ENCODE results near the gene CCDC88C.

Gene CCDC88C

GRCh38 chr14:91263329-91263728 lies 154.3 kb downstream of the CCDC88C start:
- Histone ChIP-seq H3K79me2 (ENCODE audit: insufficient read depth, low read length) (no peaks in the 10 kb centered on the region), H2AFZ (ENCODE audit: low read depth, low read length) (no peak overlapping the region), H3K27me3 (ENCODE audit: insufficient read depth, low read length, poor library complexity) (no peaks in the 10 kb centered on the region), H4K20me1 (ENCODE audit: insufficient read depth, low read length) (no peaks in the 10 kb centered on the region), H3K27ac (ENCODE audit: low read length) (no peak overlapping the region), H3K4me1 (ENCODE audit: insufficient read depth, low read length) (peaks cover 9% of the 10 kb centered on the region), H3K36me3 (ENCODE audit: insufficient read depth, low read length) (no peaks in the 10 kb centered on the region), H3K4me3 (ENCODE audit: low read depth in 1 of 2, low read length in 2 of 2) (no peak overlapping the region), H3K9ac (ENCODE audit: low read depth, low read length) (no peak overlapping the region), H3K4me2 (ENCODE audit: insufficient read depth, low read length) (no peak overlapping the region), H3K9me3 (ENCODE audit: insufficient read depth, low read length, severe bottlenecking) (peaks cover 2% of the 10 kb centered on the region)
- TF ChIP-seq EZH2 (IDR thresholded peaks at IDR 0.05; ENCODE audit: borderline replicate concordance, low read depth, low read length, severe bottlenecking), result no peak
- TF ChIP-seq, protein P1, sequence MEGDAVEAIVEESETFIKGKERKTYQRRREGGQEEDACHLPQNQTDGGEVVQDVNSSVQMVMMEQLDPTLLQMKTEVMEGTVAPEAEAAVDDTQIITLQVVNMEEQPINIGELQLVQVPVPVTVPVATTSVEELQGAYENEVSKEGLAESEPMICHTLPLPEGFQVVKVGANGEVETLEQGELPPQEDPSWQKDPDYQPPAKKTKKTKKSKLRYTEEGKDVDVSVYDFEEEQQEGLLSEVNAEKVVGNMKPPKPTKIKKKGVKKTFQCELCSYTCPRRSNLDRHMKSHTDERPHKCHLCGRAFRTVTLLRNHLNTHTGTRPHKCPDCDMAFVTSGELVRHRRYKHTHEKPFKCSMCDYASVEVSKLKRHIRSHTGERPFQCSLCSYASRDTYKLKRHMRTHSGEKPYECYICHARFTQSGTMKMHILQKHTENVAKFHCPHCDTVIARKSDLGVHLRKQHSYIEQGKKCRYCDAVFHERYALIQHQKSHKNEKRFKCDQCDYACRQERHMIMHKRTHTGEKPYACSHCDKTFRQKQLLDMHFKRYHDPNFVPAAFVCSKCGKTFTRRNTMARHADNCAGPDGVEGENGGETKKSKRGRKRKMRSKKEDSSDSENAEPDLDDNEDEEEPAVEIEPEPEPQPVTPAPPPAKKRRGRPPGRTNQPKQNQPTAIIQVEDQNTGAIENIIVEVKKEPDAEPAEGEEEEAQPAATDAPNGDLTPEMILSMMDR (IDR thresholded peaks at IDR 0.05; ENCODE audit: borderline replicate concordance, extremely low read depth, low read length, poor library complexity, severe bottlenecking), result no peak
- no peak for DNase-seq
- no peak for ATAC-seq (ENCODE audit: insufficient read depth, low read depth)

DNA sequence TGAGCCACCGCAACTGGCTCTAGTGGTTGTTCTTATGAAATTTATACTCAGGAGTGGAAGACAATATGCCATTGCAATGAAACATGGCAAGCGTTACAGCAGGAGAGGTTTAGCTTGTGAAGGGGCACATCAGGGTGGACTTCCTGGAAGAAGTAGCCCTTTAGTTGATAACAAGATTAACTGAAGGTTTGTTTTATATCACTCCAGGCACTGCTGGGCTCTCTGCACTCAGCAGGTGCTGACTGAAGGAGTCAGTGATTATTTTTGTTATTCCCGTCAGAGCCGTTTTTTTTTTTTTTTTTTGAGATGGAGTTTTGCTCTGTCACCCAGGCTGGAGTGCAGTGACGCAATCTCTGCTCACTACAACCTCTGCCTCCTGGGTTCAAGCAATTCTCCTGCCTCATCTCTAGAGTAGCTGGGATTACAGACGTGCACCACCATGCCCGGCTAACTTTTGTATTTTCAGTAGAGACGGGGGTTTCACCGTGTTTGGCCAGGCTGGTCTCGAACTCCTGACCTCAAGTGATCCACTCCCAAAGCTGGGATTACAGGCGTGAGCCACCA lies 155.6 kb downstream of the CCDC88C start:
- no peaks in the 10 kb centered on the region for H3K27me3 ChIP-seq (ENCODE audit: insufficient read depth, low read length, poor library complexity)
- H2AFZ ChIP-seq (ENCODE audit: low read depth, low read length), result no peak overlapping the region
- peaks cover 2% of the 10 kb centered on the region for H3K9me3 ChIP-seq (ENCODE audit: insufficient read depth, low read length, severe bottlenecking)
- DNase-seq (no peak), ATAC-seq (ENCODE audit: insufficient read depth, low read depth) (no peak)
- H3K4me3 ChIP-seq (ENCODE audit: low read depth in 1 of 2, low read length in 2 of 2), result no peak overlapping the region
- no peak overlapping the region for H3K9ac ChIP-seq (ENCODE audit: low read depth, low read length)
- no peak for TF ChIP-seq EZH2 (IDR thresholded peaks at IDR 0.05; ENCODE audit: borderline replicate concordance, low read depth, low read length, severe bottlenecking)
- TF ChIP-seq, protein P1 (IDR thresholded peaks at IDR 0.05; ENCODE audit: borderline replicate concordance, extremely low read depth, low read length, poor library complexity, severe bottlenecking), result no peak
- H3K27ac ChIP-seq (ENCODE audit: low read length), result no peak overlapping the region
- no peaks in the 10 kb centered on the region for H4K20me1 ChIP-seq (ENCODE audit: insufficient read depth, low read length)
- H3K4me1 ChIP-seq (ENCODE audit: insufficient read depth, low read length), result peaks cover 14% of the 10 kb centered on the region
- H3K36me3 ChIP-seq (ENCODE audit: insufficient read depth, low read length), result no peaks in the 10 kb centered on the region
- H3K79me2 ChIP-seq (ENCODE audit: insufficient read depth, low read length), result no peaks in the 10 kb centered on the region
- no peak overlapping the region for H3K4me2 ChIP-seq (ENCODE audit: insufficient read depth, low read length)

GRCh38 chr14:91261115-91261514 lies 156.5 kb downstream of the CCDC88C start:
- H3K4me3 ChIP-seq (ENCODE audit: low read depth in 1 of 2, low read length in 2 of 2), result no peak overlapping the region
- no peak for TF ChIP-seq EZH2 (IDR thresholded peaks at IDR 0.05; ENCODE audit: borderline replicate concordance, low read depth, low read length, severe bottlenecking)
- peaks cover 2% of the 10 kb centered on the region for H3K9me3 ChIP-seq (ENCODE audit: insufficient read depth, low read length, severe bottlenecking)
- no peaks in the 10 kb centered on the region for H4K20me1 ChIP-seq (ENCODE audit: insufficient read depth, low read length)
- peak overlapping the region; percentile 44 for H3K27ac ChIP-seq (ENCODE audit: low read length)
- ATAC-seq (ENCODE audit: insufficient read depth, low read depth) (peak; percentile 84), DNase-seq (peak; percentile 68)
- H2AFZ ChIP-seq (ENCODE audit: low read depth, low read length), result no peak overlapping the region
- no peaks in the 10 kb centered on the region for H3K36me3 ChIP-seq (ENCODE audit: insufficient read depth, low read length)
- H3K4me1 ChIP-seq (ENCODE audit: insufficient read depth, low read length), result peaks cover 17% of the 10 kb centered on the region
- no peak overlapping the region for H3K9ac ChIP-seq (ENCODE audit: low read depth, low read length)
- H3K27me3 ChIP-seq (ENCODE audit: insufficient read depth, low read length, poor library complexity), result no peaks in the 10 kb centered on the region
- H3K79me2 ChIP-seq (ENCODE audit: insufficient read depth, low read length), result no peaks in the 10 kb centered on the region
- H3K4me2 ChIP-seq (ENCODE audit: insufficient read depth, low read length), result no peak overlapping the region

DNA sequence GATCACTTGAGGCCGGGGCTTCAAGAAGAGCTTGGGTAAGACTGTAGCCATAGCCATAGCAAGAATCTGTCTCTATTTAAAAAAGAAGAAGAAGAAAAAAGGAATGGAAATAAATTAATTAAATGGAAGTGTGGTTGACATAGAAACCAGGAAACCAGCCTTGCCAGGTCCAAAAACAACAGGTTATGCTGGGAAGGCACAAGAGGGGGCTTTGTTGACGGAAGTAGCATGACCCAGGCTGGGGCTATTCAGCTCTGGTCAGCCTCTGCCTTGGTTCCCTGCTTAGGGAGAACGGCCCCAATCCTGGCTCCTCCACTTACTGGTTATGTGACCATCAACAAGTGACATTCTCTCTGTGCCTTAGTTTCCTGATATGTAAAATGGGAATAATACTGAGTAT lies 158.7 kb downstream of the CCDC88C start:
- no peak overlapping the region for H3K9ac ChIP-seq (ENCODE audit: low read depth, low read length)
- no peaks in the 10 kb centered on the region for H3K79me2 ChIP-seq (ENCODE audit: insufficient read depth, low read length)
- no peaks in the 10 kb centered on the region for H4K20me1 ChIP-seq (ENCODE audit: insufficient read depth, low read length)
- no peak for ATAC-seq (ENCODE audit: insufficient read depth, low read depth)
- H3K27me3 ChIP-seq (ENCODE audit: insufficient read depth, low read length, poor library complexity), result no peaks in the 10 kb centered on the region
- no peak overlapping the region for H3K27ac ChIP-seq (ENCODE audit: low read length)
- H3K4me1 ChIP-seq (ENCODE audit: insufficient read depth, low read length), result peaks cover 40% of the 10 kb centered on the region
- TF ChIP-seq EZH2 (IDR thresholded peaks at IDR 0.05; ENCODE audit: borderline replicate concordance, low read depth, low read length, severe bottlenecking), result no peak
- TF ChIP-seq, protein P1 (IDR thresholded peaks at IDR 0.05; ENCODE audit: borderline replicate concordance, extremely low read depth, low read length, poor library complexity, severe bottlenecking), result no peak
- H3K4me3 ChIP-seq (ENCODE audit: low read depth in 1 of 2, low read length in 2 of 2), result no peak overlapping the region
- H3K9me3 ChIP-seq (ENCODE audit: insufficient read depth, low read length, severe bottlenecking), result peaks cover 2% of the 10 kb centered on the region
- H3K4me2 ChIP-seq (ENCODE audit: insufficient read depth, low read length), result no peak overlapping the region
- H3K36me3 ChIP-seq (ENCODE audit: insufficient read depth, low read length), result no peaks in the 10 kb centered on the region
- no peak overlapping the region for H2AFZ ChIP-seq (ENCODE audit: low read depth, low read length)
- no peak for DNase-seq

Measured in DND-41 (cell line).